ENCODE results near the gene DYNLRB1. TPM values are rescaled to one million over a fixed set of nuclear protein-coding genes. Genes with fewer than 3 reads are reported as not detected.
A peak's percentile ranks its signal among the peaks of the same experiment; 100 is the strongest.

DYNLRB1 gene
- total and polyA plus RNA-seq, 2 of the 13 experiments (the other 11 are each of a cell fraction or from before 2014, with no cell fraction given): 140 to 244 TPM

GRCh38 chr20:34512955-34513419, 3.2 kb upstream of the DYNLRB1 start (continued):
- no peak for TF ChIP-seq NFRKB (IDR thresholded peaks at IDR 0.05)
- TF ChIP-seq FUBP1 (CRISPR knock-in tag; IDR thresholded peaks at IDR 0.05; ENCODE audit: borderline replicate concordance): 0 out of 2 replicates have a peak, but pooled peaks have one; percentile 40
- no peak for TF ChIP-seq ZNF790 (CRISPR knock-in tag; IDR thresholded peaks at IDR 0.05; ENCODE audit: borderline replicate concordance)
- no peak for TF ChIP-seq RBAK (CRISPR knock-in tag; IDR thresholded peaks at IDR 0.05)
- TF ChIP-seq MIER2 (CRISPR knock-in tag; IDR thresholded peaks at IDR 0.05): no peak; the same call in 1 of the 2 replicates
- TF ChIP-seq NFE2L1 (CRISPR knock-in tag; IDR thresholded peaks at IDR 0.05; ENCODE audit: borderline replicate concordance): no peak
- no peak for TF ChIP-seq TEF (CRISPR knock-in tag; IDR thresholded peaks at IDR 0.05)
- TF ChIP-seq ZSCAN9 (CRISPR knock-in tag; IDR thresholded peaks at IDR 0.05; ENCODE audit: borderline replicate concordance): no peak
- no peak for TF ChIP-seq KDM2A (CRISPR knock-in tag; IDR thresholded peaks at IDR 0.05; ENCODE audit: borderline replicate concordance, low read depth)
- TF ChIP-seq DNMT1 (CRISPR knock-in tag; IDR thresholded peaks at IDR 0.05): no peak
- no peak for TF ChIP-seq KLF12 (CRISPR knock-in tag; IDR thresholded peaks at IDR 0.05; ENCODE audit: borderline replicate concordance)
- TF ChIP-seq SMAD3 (CRISPR knock-in tag; IDR thresholded peaks at IDR 0.05): no peak
- no peak for TF ChIP-seq FOXO4 (CRISPR knock-in tag; conservative IDR thresholded peaks at IDR 0.05)
- no peak for TF ChIP-seq ZNF337 (CRISPR knock-in tag; IDR thresholded peaks at IDR 0.05; ENCODE audit: borderline replicate concordance, low read depth)
- no peak for TF ChIP-seq ZNF572 (CRISPR knock-in tag; IDR thresholded peaks at IDR 0.05)
- TF ChIP-seq ZBTB33 (CRISPR knock-in tag; IDR thresholded peaks at IDR 0.05): no peak
- TF ChIP-seq ZNF142 (CRISPR knock-in tag; IDR thresholded peaks at IDR 0.05): 0 out of 2 replicates have a peak, but pooled peaks have one; percentile 5
- TF ChIP-seq MBNL3 (CRISPR knock-in tag; conservative IDR thresholded peaks at IDR 0.05): no peak
- no peak for TF ChIP-seq STAT5B (CRISPR knock-in tag; IDR thresholded peaks at IDR 0.05)

Measured in HepG2 (cell line).